GM12878 (cell line): ENCODE data around the gene CELF2. TPM values are rescaled to one million over a fixed set of nuclear protein-coding genes. Genes with fewer than 3 reads are reported as not detected.

Source experiments
- ATAC-seq: fragments of 200-7000 bp; cut with Tn5 transposase; 3 replicates; pipeline ENCODE4 v1.9.1; 2020; ENCODE audit warnings: mild to moderate bottlenecking, moderate library complexity
- BruUV-seq: library from RNA; stranded (reverse); fragments of 400-500 nt; replicated peaks from 2 replicates; lab custom pipeline; 2021; lab: Mats Ljungman, UMichigan
- CTCF ChIA-PET: fragments of 300-600 bp; sonication (Branson Sonifier 250); formaldehyde crosslinking; extraction: SDS; loops from one replicate; lab custom pipeline; 2021; ENCODE audit warnings: inconsistent platforms; lab: Yijun Ruan, JAX
- POLR2A ChIA-PET: fragments of 350-600 bp; formaldehyde crosslinking; extraction: SDS; loops from one replicate; lab custom pipeline; 2021; ENCODE audit warnings: inconsistent platforms; lab: Charles Lee
- RAD21 ChIA-PET: fragments of 300-600 bp; sonication (Branson Sonifier 250); formaldehyde crosslinking; loops from one replicate; lab custom pipeline; 2023; ENCODE audit warnings: antibody characterized with exemption; ENCODE audit not compliant: unreplicated experiment; lab: Charles Lee
- SMC1A ChIA-PET: fragments of 300-600 bp; sonication (Branson Sonifier 250); formaldehyde crosslinking; loops from one replicate; lab custom pipeline; 2023; ENCODE audit not compliant: unreplicated experiment, uncharacterized antibody; lab: Charles Lee
- DNase-seq: peaks from one replicate; pipeline ENCODE4 v3.0.0-alpha.2; 2011; ENCODE audit warnings: low read depth, low spot score
- FAIRE-seq: peaks from 3 replicates; lab custom pipeline; 2011; peaks lifted over from hg19 to GRCh38; lab: Jason Lieb, UNC
- H2AFZ ChIP-seq: 2 replicates; pipeline ENCODE4 v1.6.0; 2011; ENCODE audit warnings: low read depth, low read length, control low read depth; ENCODE audit not compliant: control insufficient read depth
- H3K27ac ChIP-seq: 2 replicates; pipeline ENCODE4 v1.5.1; 2011; ENCODE audit warnings: control low read depth; ENCODE audit not compliant: control insufficient read depth, insufficient read depth
- H3K27me3 ChIP-seq, 2 experiments: replicated peaks in 1 of 2; 2 replicates each; pipeline versions ENCODE4 v1.6.0 to v1.6.1; 2011; ENCODE audit warnings: low read length in 1 of 2; ENCODE audit not compliant: control insufficient read depth in 2 of 2, insufficient read depth in 2 of 2
- H3K36me3 ChIP-seq, 2 experiments: 2 replicates each; pipeline ENCODE4 v1.5.1; 2011; ENCODE audit warnings: low read length in 1 of 2; ENCODE audit not compliant: control insufficient read depth in 2 of 2, insufficient read depth in 2 of 2
- H3K4me1 ChIP-seq: 2 replicates; pipeline ENCODE4 v1.6.1; 2011; ENCODE audit warnings: mild to moderate bottlenecking, low read length, moderate library complexity, mixed read lengths; ENCODE audit not compliant: control insufficient read depth, insufficient read depth
- H3K4me2 ChIP-seq: 2 replicates; pipeline ENCODE4 v1.6.0; 2011; ENCODE audit warnings: control low read depth; ENCODE audit not compliant: control insufficient read depth, insufficient read depth
- H3K4me3 ChIP-seq: fragments of 200-600 bp; sonication (generic); 2 replicates; pipeline ENCODE4 v1.5.1; 2016
- H3K79me2 ChIP-seq: 2 replicates; pipeline ENCODE4 v1.6.0; 2011; ENCODE audit warnings: low read length; ENCODE audit not compliant: control insufficient read depth, insufficient read depth
- H3K9ac ChIP-seq: 2 replicates; pipeline ENCODE4 v1.8.0; 2011; ENCODE audit warnings: low read length, control low read depth, mixed read lengths; ENCODE audit not compliant: control insufficient read depth, insufficient read depth
- H3K9me3 ChIP-seq: replicated peaks from 3 replicates; pipeline ENCODE4 v1.5.1; 2011; ENCODE audit warnings: mild to moderate bottlenecking, low read length; ENCODE audit not compliant: control insufficient read depth, insufficient read depth
- H4K20me1 ChIP-seq: 2 replicates; pipeline ENCODE4 v1.6.0; 2011; ENCODE audit not compliant: control insufficient read depth, insufficient read depth
- BACH1 ChIP-seq: fragments of 450-650 bp; IDR thresholded peaks from 2 replicates; pipeline ENCODE4 v1.6.1; 2017; ENCODE audit warnings: mild to moderate bottlenecking, borderline replicate concordance
- BCLAF1 ChIP-seq: fragments of 450-650 bp; IDR thresholded peaks from 2 replicates; pipeline ENCODE4 v1.6.1; 2017; ENCODE audit warnings: antibody characterized with exemption, mild to moderate bottlenecking, moderate library complexity
- KDM1A ChIP-seq: fragments of 200-600 bp; sonication (generic); IDR thresholded peaks from 2 replicates; pipeline ENCODE4 v1.6.1; 2016; ENCODE audit warnings: borderline replicate concordance
- NFXL1 ChIP-seq: fragments of 450-650 bp; IDR thresholded peaks from 2 replicates; pipeline ENCODE4 v1.6.1; 2017; ENCODE audit warnings: antibody characterized with exemption, mild to moderate bottlenecking, borderline replicate concordance
- PAX5 ChIP-seq: IDR thresholded peaks from 2 replicates; pipeline ENCODE4 v1.6.1; 2011; ENCODE audit warnings: low read depth, low read length, borderline replicate concordance
- SMC3 ChIP-seq: IDR thresholded peaks from 2 replicates; pipeline ENCODE4 v1.6.1; 2011; ENCODE audit warnings: low read length, improper control_type of control experiment, borderline replicate concordance
- SP1 ChIP-seq: IDR thresholded peaks from one replicate; pipeline ENCODE4 v1.6.1; 2011; ENCODE audit warnings: low read depth, low read length
- WGBS: methylation state at CpG from one replicate; pipeline ENCODE4 v1.1.6; 2016; ENCODE audit warnings: low lambda C conversion rate; ENCODE audit not compliant: insufficient replicate concordance, insufficient coverage; ENCODE audit errors: missing lambda C conversion rate; 5-methylcytosine and 5-hydroxymethylcytosine counted together
- in situ Hi-C: fragments of 300-500 bp; cut with MboI; formaldehyde crosslinking; loops from 9 replicates; pipeline ENCODE4 v1.14.3; 2018; ENCODE audit warnings: mixed read lengths
- intact Hi-C: fragments of 100-400 bp; cut with micrococcal nuclease; formaldehyde crosslinking; loops from one replicate; pipeline ENCODE4 v1.14.2; 2022; ENCODE audit not compliant: unreplicated experiment
- polyA plus RNA-seq, 11 experiments: library from polyadenylated mRNA; depleted of rRNA in 4 of 11; unstranded in 6 of 11; stranded (reverse) in 5 of 11; fragments of >200 nt; fragmentation: Nextera tagmentation in 4 of 11; fragmentation: Illumina TruSeq in 1 of 11; extraction: Ambion mirVana in 4 of 11; extraction: Trizol in 1 of 11; gene quantifications; 1 replicate in 1 of 11; 2 replicates in 10 of 11; pipeline versions ENCODE4 v1.2.1 to v1.2.3, GENCODE V29; 2011 to 2016; ENCODE audit warnings: inconsistent platforms in 2 of 11, missing spikeins in 2 of 11, low read depth in 1 of 11
- total RNA-seq, 4 experiments: library from RNA; depleted of rRNA in 3 of 4; stranded (reverse); fragments of >200 nt in 3 of 4; fragmentation: Illumina TruSeq in 1 of 4; extraction: Trizol in 1 of 4; gene quantifications; 2 replicates each; pipeline versions ENCODE4 v1.2.1 to v1.2.3, GENCODE V29; 2013 to 2021
- TF ChIP-seq, protein P1 (sequence below): fragments of 450-650 bp; IDR thresholded peaks from 2 replicates; pipeline ENCODE4 v1.6.1; 2016; ENCODE audit warnings: mild to moderate bottlenecking, moderate library complexity, borderline replicate concordance
- TF ChIP-seq, protein P2 (sequence below): IDR thresholded peaks from 2 replicates; pipeline ENCODE4 v1.6.1; 2012; ENCODE audit warnings: low read depth, low read length, improper control_type of control experiment

Gene CELF2
- total and polyA plus RNA-seq, 10 of the 15 experiments (the other 5 are each of a cell fraction or from before 2014, with no cell fraction given): 20.8 to 129 (median 86.3) TPM

- Histone ChIP-seq H3K36me3 (no peaks in the 10 kb centered on the region), H3K4me1 (no peaks in the 10 kb centered on the region), H3K9ac (no peak overlapping the region), H2AFZ (no peak overlapping the region), H3K4me3 (no peak overlapping the region), H3K79me2 (no peaks in the 10 kb centered on the region), H3K27me3 (peaks cover 0 to 4% of the 10 kb centered on the region in 2 experiments; a peak in 2 of 4 replicates), H3K9me3 (no peaks in the 10 kb centered on the region), H4K20me1 (no peaks in the 10 kb centered on the region), H3K4me2 (no peak overlapping the region), H3K27ac (no peak overlapping the region)
- SMC1A ChIA-PET: no interaction called here
- FAIRE-seq (no peak), DNase-seq (no peak), ATAC-seq (no peak)
- POLR2A ChIA-PET: no interaction called here
- 67% methylated on average over 7 of the region's 7 CpGs for WGBS
- CTCF ChIA-PET: no interaction called here
- no TSS peak for BruUV-seq
- TF ChIP-seq SP1: no peak
- TF ChIP-seq BACH1: no peak
- no peak for TF ChIP-seq BCLAF1
- TF ChIP-seq PAX5: no peak
- in situ Hi-C loops: loop anchor here (25.0 kb wide), 1 partner anchor 1689 kb away; no protein-coding TSS in a partner anchor
- intact Hi-C loops: no loop called here
- RAD21 ChIA-PET: no interaction called here
Observed at GRCh38 chr10:11025978-11026377, 8.3 kb downstream of the CELF2 start.

GRCh38 chr10:11026773-11027172 is 9.1 kb downstream of the CELF2 start:
- in situ Hi-C loops: loop anchor here (25.0 kb wide), 1 partner anchor 1689 kb away; no protein-coding TSS in a partner anchor
- Histone ChIP-seq H4K20me1 (no peaks in the 10 kb centered on the region), H3K27ac (no peak overlapping the region), H3K36me3 (no peaks in the 10 kb centered on the region), H3K4me2 (no peak overlapping the region), H3K4me3 (no peak overlapping the region), H3K9ac (no peak overlapping the region), H3K9me3 (no peaks in the 10 kb centered on the region), H2AFZ (no peak overlapping the region), H3K27me3 (no peaks in the 10 kb centered on the region; a peak in 2 of 4 replicates), H3K4me1 (no peaks in the 10 kb centered on the region), H3K79me2 (no peaks in the 10 kb centered on the region)
- SMC1A ChIA-PET: no interaction called here
- POLR2A ChIA-PET: no interaction called here
- WGBS: 44% methylated on average over 7 of the region's 7 CpGs
- DNase-seq (no peak), FAIRE-seq (no peak), ATAC-seq (no peak)
- RAD21 ChIA-PET: no interaction called here
- BruUV-seq: no TSS peak
- intact Hi-C loops: no loop called here
- CTCF ChIA-PET: no interaction called here
- TF ChIP-seq KDM1A: no peak
- TF ChIP-seq NFXL1: no peak
- TF ChIP-seq SMC3: no peak
- TF ChIP-seq, protein P1, sequence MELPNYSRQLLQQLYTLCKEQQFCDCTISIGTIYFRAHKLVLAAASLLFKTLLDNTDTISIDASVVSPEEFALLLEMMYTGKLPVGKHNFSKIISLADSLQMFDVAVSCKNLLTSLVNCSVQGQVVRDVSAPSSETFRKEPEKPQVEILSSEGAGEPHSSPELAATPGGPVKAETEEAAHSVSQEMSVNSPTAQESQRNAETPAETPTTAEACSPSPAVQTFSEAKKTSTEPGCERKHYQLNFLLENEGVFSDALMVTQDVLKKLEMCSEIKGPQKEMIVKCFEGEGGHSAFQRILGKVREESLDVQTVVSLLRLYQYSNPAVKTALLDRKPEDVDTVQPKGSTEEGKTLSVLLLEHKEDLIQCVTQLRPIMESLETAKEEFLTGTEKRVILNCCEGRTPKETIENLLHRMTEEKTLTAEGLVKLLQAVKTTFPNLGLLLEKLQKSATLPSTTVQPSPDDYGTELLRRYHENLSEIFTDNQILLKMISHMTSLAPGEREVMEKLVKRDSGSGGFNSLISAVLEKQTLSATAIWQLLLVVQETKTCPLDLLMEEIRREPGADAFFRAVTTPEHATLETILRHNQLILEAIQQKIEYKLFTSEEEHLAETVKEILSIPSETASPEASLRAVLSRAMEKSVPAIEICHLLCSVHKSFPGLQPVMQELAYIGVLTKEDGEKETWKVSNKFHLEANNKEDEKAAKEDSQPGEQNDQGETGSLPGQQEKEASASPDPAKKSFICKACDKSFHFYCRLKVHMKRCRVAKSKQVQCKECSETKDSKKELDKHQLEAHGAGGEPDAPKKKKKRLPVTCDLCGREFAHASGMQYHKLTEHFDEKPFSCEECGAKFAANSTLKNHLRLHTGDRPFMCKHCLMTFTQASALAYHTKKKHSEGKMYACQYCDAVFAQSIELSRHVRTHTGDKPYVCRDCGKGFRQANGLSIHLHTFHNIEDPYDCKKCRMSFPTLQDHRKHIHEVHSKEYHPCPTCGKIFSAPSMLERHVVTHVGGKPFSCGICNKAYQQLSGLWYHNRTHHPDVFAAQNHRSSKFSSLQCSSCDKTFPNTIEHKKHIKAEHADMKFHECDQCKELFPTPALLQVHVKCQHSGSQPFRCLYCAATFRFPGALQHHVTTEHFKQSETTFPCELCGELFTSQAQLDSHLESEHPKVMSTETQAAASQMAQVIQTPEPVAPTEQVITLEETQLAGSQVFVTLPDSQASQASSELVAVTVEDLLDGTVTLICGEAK: no peak
- TF ChIP-seq, protein P2, sequence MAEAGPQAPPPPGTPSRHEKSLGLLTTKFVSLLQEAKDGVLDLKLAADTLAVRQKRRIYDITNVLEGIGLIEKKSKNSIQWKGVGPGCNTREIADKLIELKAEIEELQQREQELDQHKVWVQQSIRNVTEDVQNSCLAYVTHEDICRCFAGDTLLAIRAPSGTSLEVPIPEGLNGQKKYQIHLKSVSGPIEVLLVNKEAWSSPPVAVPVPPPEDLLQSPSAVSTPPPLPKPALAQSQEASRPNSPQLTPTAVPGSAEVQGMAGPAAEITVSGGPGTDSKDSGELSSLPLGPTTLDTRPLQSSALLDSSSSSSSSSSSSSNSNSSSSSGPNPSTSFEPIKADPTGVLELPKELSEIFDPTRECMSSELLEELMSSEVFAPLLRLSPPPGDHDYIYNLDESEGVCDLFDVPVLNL: no peak
